Activated B cell treated with CpG ODN at 0.5 μM for 24 hours (primary cell): ENCODE measurements around the gene ASB3. TPM values are rescaled to one million over a fixed set of nuclear protein-coding genes. Genes with fewer than 3 reads are reported as not detected.

Source experiments
- ATAC-seq: fragments of 200-7000 bp; cut with Tn5 transposase; one replicate; pipeline ENCODE4 v1.10.0; 2021; ENCODE audit warnings: low read depth, mild to moderate bottlenecking, moderate library complexity
- CTCF ChIA-PET: fragments of 350-600 bp; sonication (Branson Sonifier 250); formaldehyde crosslinking; loops from one replicate; lab custom pipeline; 2021; ENCODE audit warnings: antibody characterized with exemption; lab: Charles Lee
- POLR2A ChIA-PET: fragments of 350-600 bp; sonication (Branson Sonifier 250); formaldehyde crosslinking; loops from one replicate; lab custom pipeline; 2021; ENCODE audit warnings: antibody characterized with exemption; lab: Charles Lee
- DNase-seq: peaks from one replicate; pipeline ENCODE4 v3.0.0; 2022
- H3K27ac Mint-ChIP-seq: one replicate; pipeline ENCODE4 v1.8.0; 2020; ENCODE audit warnings: mixed read lengths
- H3K27me3 Mint-ChIP-seq: one replicate; pipeline ENCODE4 v1.8.0; 2021; ENCODE audit warnings: mixed read lengths
- H3K36me3 Mint-ChIP-seq: one replicate; pipeline ENCODE4 v1.8.0; 2021; ENCODE audit warnings: low read depth, mixed read lengths
- H3K4me1 Mint-ChIP-seq: one replicate; pipeline ENCODE4 v1.8.0; 2021; ENCODE audit warnings: mixed read lengths
- H3K4me3 Mint-ChIP-seq: one replicate; pipeline ENCODE4 v1.8.0; 2020; ENCODE audit warnings: mild to moderate bottlenecking, mixed read lengths
- H3K9me3 Mint-ChIP-seq: one replicate; pipeline ENCODE4 v1.8.0; 2020; ENCODE audit warnings: mixed read lengths
- intact Hi-C: fragments of 100-400 bp; cut with micrococcal nuclease; formaldehyde crosslinking; loops from one replicate; pipeline ENCODE4 v1.15.1; 2024
- total RNA-seq: library from RNA; stranded (reverse); gene quantifications from 2 replicates; pipeline ENCODE4 v1.2.3, GENCODE V29; 2022
- TF ChIP-seq, protein P1 (sequence below): fragments of 200-600 bp; IDR thresholded peaks from one replicate; pipeline ENCODE4 v1.8.0; 2022; ENCODE audit warnings: antibody characterized with exemption, mild to moderate bottlenecking

Gene ASB3
- total RNA-seq, 1 donor from 2014 or later: 22.8 TPM

DNA sequence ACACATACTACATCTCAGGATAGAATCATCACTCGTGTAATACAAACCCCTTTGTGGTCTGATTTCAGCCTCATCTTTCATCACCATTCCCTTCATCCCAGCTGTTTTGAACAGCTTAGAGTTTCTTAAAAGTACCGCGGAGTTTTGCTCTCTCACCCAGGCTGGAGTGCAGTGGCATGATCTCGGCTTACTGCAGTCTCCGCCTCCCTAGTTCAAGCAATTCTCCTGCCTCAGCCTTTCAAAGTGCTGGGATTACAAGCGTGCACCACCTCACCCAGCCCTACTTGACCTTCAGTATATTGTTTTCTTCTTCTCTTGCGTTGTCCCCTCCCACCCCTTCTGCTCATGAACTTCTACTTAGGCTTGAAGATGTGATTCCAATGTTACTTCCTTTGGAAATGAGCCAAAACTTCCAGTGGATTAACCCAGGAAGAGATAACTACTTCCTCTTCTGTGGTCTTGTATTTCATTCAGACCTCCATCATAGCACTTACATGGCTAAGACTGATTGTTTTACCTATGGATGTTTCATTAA lies 15.9 kb upstream of the ASB3 start:
- intact Hi-C loops: no loop called here
- no peak overlapping the region for H3K4me3 Mint-ChIP-seq
- H3K27ac Mint-ChIP-seq: no peak overlapping the region
- no peaks in the 10 kb centered on the region for H3K9me3 Mint-ChIP-seq
- H3K4me1 Mint-ChIP-seq: no peaks in the 10 kb centered on the region
- DNase-seq: no peak
- no peaks in the 10 kb centered on the region for H3K27me3 Mint-ChIP-seq
- ChIA-PET POLR2A (no interaction called here), CTCF (no interaction called here)
- H3K36me3 Mint-ChIP-seq: peaks cover 72% of the 10 kb centered on the region
- TF ChIP-seq, protein P1, sequence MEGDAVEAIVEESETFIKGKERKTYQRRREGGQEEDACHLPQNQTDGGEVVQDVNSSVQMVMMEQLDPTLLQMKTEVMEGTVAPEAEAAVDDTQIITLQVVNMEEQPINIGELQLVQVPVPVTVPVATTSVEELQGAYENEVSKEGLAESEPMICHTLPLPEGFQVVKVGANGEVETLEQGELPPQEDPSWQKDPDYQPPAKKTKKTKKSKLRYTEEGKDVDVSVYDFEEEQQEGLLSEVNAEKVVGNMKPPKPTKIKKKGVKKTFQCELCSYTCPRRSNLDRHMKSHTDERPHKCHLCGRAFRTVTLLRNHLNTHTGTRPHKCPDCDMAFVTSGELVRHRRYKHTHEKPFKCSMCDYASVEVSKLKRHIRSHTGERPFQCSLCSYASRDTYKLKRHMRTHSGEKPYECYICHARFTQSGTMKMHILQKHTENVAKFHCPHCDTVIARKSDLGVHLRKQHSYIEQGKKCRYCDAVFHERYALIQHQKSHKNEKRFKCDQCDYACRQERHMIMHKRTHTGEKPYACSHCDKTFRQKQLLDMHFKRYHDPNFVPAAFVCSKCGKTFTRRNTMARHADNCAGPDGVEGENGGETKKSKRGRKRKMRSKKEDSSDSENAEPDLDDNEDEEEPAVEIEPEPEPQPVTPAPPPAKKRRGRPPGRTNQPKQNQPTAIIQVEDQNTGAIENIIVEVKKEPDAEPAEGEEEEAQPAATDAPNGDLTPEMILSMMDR: no peak
- no peak for ATAC-seq

DNA sequence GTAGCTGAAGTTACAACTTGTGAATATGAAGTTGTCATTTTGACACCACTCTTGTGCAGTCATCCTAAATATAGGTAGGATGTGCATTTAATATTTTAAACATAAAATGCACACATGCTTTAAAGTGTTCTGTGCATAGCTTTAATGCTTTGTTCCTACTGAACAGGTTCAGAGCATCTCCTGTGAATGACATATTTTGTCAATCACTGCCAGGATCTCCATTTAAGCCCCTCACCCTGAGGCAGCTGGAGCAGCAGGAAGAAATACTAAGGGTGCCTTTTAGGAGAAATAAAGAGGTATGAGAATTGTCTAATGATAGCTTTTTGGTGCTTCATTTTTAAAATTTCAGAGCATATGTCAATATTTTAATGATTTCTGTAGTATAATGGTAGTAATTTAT lies 14.8 kb upstream of the ASB3 start:
- no peak overlapping the region for H3K27ac Mint-ChIP-seq
- peaks cover 67% of the 10 kb centered on the region for H3K36me3 Mint-ChIP-seq
- ChIA-PET POLR2A (no interaction called here), CTCF (interaction anchor here (0.7 kb wide), 1 partner anchor 1804 kb away, joined by 3 read pairs; no protein-coding TSS in a partner anchor)
- TF ChIP-seq, protein P1: no peak
- no peaks in the 10 kb centered on the region for H3K27me3 Mint-ChIP-seq
- H3K9me3 Mint-ChIP-seq: no peaks in the 10 kb centered on the region
- intact Hi-C loops: no loop called here
- ATAC-seq (no peak), DNase-seq (no peak)
- H3K4me3 Mint-ChIP-seq: no peak overlapping the region
- H3K4me1 Mint-ChIP-seq: no peaks in the 10 kb centered on the region

DNA sequence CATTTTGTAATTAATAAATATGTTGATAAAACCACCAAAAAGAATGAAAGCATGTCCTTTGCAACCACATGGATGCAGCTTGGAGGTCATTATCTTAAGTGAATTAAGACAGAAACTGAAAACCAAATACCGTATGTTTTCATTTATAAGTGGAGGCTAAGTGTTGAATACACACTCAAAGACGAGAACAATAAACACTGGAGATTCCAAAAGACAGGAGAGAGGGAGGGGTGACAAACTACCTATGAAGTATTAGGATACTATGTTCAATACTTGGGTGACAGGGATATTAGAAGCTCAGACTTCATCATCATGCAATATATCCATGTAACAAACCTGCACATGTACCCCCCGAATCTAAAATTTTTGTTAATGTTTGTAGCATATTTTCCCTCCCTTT lies 7.1 kb upstream of the ASB3 start:
- no peak overlapping the region for H3K27ac Mint-ChIP-seq
- H3K4me1 Mint-ChIP-seq: peaks cover 5% of the 10 kb centered on the region
- no peak for DNase-seq
- CTCF ChIA-PET: no interaction called here
- TF ChIP-seq, protein P1: no peak
- no peaks in the 10 kb centered on the region for H3K9me3 Mint-ChIP-seq
- peaks cover 30% of the 10 kb centered on the region for H3K36me3 Mint-ChIP-seq
- ATAC-seq: no peak
- H3K4me3 Mint-ChIP-seq: no peak overlapping the region
- POLR2A ChIA-PET: no interaction called here
- H3K27me3 Mint-ChIP-seq: no peaks in the 10 kb centered on the region
- intact Hi-C loops: no loop called here

DNA sequence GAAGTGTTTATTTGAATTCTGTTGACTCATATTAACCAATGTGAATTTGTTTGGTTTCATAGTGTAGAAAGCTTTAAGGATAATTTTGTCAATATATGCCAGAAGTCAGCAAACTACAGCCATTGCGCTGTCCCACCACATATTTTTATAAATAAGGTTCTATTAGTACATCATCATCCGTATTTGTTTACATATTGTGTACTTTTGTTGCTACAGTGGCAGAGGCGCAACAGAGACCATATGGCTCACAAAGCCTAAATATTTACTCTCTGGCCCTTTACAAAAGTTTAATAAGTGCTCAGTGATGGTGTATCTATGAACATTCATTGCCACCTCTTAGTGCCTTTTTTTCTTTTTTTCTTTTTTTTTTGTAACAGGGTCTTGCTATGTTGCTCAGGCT lies 6.5 kb upstream of the ASB3 start:
- Mint-ChIP-seq H3K9me3 (no peaks in the 10 kb centered on the region), H3K27ac (no peak overlapping the region), H3K36me3 (peaks cover 27% of the 10 kb centered on the region), H3K4me1 (peaks cover 10% of the 10 kb centered on the region), H3K4me3 (no peak overlapping the region), H3K27me3 (no peaks in the 10 kb centered on the region)
- ChIA-PET POLR2A (no interaction called here), CTCF (no interaction called here)
- TF ChIP-seq, protein P1: no peak
- no peak for ATAC-seq
- no peak for DNase-seq
- intact Hi-C loops: no loop called here

DNA sequence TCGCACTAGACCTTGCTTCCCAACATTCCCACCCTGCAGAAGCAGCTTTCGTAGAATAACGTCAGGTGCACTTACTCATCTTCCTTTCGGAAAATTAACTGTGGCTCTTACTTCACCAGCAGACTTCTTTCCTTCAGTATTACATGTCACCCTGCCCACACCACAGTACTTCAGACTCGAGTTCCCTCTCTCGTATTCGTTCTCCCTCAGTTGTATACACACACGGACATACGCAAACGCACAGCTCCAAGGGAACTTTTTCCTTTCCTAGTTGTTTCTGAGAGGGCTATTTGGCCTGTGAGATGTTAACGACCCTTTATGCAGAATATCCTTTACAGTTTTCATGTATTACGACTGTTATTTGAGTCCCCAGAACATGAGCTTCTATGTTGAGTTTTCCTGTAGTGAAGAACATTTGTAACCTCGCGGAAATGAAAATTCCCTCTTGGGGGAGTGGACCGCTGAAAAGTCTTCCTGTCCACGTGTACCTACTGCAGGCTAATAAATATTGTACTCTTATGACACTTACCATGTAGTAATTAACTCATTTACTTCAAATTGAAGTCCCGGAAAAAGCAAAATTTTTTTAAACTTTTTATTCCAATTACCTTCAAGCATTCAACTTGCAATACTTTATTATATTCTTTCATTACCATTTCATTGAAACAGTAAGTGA lies 999 bp upstream of the ASB3 start:
- Mint-ChIP-seq H3K36me3 (peaks cover 15% of the 10 kb centered on the region), H3K4me1 (peaks cover 48% of the 10 kb centered on the region), H3K27ac (peak overlapping the region; percentile 94), H3K4me3 (peak overlapping the region; percentile 91), H3K9me3 (no peaks in the 10 kb centered on the region), H3K27me3 (no peaks in the 10 kb centered on the region)
- CTCF ChIA-PET: interaction anchor here (0.8 kb wide), 1 partner anchor 19 kb away, joined by 3 read pairs; no protein-coding TSS in a partner anchor
- intact Hi-C loops: loop anchor here (1.0 to 5.0 kb wide), 6 partner anchors 20 to 1905 kb away; partner anchors contain the start of genes ACYP2, CFAP36, CHAC2 and CLHC1
- POLR2A ChIA-PET: interaction anchor here (1.2 to 4.0 kb wide), 2 partner anchors 18 to 37 kb away, joined by 3 to 81 read pairs; partner anchors contain the start of gene CHAC2
- TF ChIP-seq, protein P1: no peak
- no peak for ATAC-seq
- DNase-seq: no peak
